Measurements from ENCODE around the gene DNASE2. TPM values are rescaled to one million over a fixed set of nuclear protein-coding genes. Genes with fewer than 3 reads are reported as not detected.

Gene DNASE2
- total RNA-seq, 1 experiment from 2014 or later: 23.8 TPM

GRCh38 chr19:12885749-12886650, 4.8 kb upstream of the DNASE2 start:
- no CpG with 5 or more reads among the region's 53 CpGs for WGBS (ENCODE audit: extremely low coverage, insufficient read length, low lambda C conversion rate)
- Histone ChIP-seq H3K4me1 (ENCODE audit: insufficient read depth, low read length) (no peaks in the 10 kb centered on the region), H3K4me2 (ENCODE audit: insufficient read depth, insufficient read length, low read length) (peak overlapping the region; percentile 79), H3K79me1 (ENCODE audit: insufficient read depth, low read depth, low read length, poor library complexity, severe bottlenecking) (no peaks in the 10 kb centered on the region), H4K8ac (replicated peaks; ENCODE audit: insufficient read length, low read depth, low read length) (no peak overlapping the region), H3K56ac (ENCODE audit: insufficient read length, low read depth, low read length) (no peak overlapping the region), H3K27me3 (ENCODE audit: insufficient read depth, low read length) (0 out of 2 replicates have a peak, but pooled peaks cover 1% of the 10 kb centered on the region), H3K18ac (ENCODE audit: insufficient read length, low read depth, low read length) (peak overlapping the region; percentile 7), H2BK15ac (ENCODE audit: low read depth, low read length) (no peak overlapping the region), H3K27ac (ENCODE audit: insufficient read length, low read depth, low read length) (no peak overlapping the region), H3K23me2 (ENCODE audit: insufficient read length, low read depth, low read length, poor library complexity, severe bottlenecking) (peaks cover 9% of the 10 kb centered on the region), H3K79me2 (ENCODE audit: insufficient read depth, low read length) (no peaks in the 10 kb centered on the region), H3T11ph (ENCODE audit: low read length) (no peak overlapping the region), H3K23ac (ENCODE audit: insufficient read length, low read depth, low read length) (no peak overlapping the region), H2AK5ac (ENCODE audit: insufficient read length, low read length) (no peak overlapping the region), H3K9me3 (ENCODE audit: control insufficient read depth, low read depth, low read length) (no peaks in the 10 kb centered on the region), H3K4ac (ENCODE audit: low read depth, low read length) (no peak overlapping the region), H4K5ac (ENCODE audit: insufficient read length, low read depth, low read length) (no peak overlapping the region), H2BK120ac (ENCODE audit: low read depth, low read length, poor library complexity, severe bottlenecking) (no peak overlapping the region), H4K20me1 (ENCODE audit: control insufficient read depth, insufficient read depth, insufficient read length) (no peaks in the 10 kb centered on the region), H2BK5ac (ENCODE audit: insufficient read length, low read length) (no peak overlapping the region), H2AFZ (ENCODE audit: low read length) (no peak overlapping the region), H2BK12ac (ENCODE audit: insufficient read length, low read depth, low read length) (no peak overlapping the region), H3K14ac (ENCODE audit: insufficient read depth, low read length) (peak overlapping the region; percentile 73), H4K91ac (ENCODE audit: insufficient read length, low read depth, low read length) (no peak overlapping the region), H3K9ac (ENCODE audit: extremely low read depth, insufficient read length, low read length) (peak overlapping the region; percentile 38), H2BK20ac (ENCODE audit: low read depth, low read length, poor library complexity, severe bottlenecking) (no peak overlapping the region)
- Mint-ChIP-seq H3K4me1 (peaks cover 11 to 16% of the 10 kb centered on the region in 2 experiments), H3K27ac (no peak overlapping the region; a peak in 1 of 7 replicates), H3K4me3 (peak overlapping the region; percentile 55 to 82), H3K9me3 (peaks cover 16% of the 10 kb centered on the region in 2 experiments), H3K27me3 (ENCODE audit: low read depth) (peaks cover 52% of the 10 kb centered on the region), H3K36me3 (ENCODE audit: insufficient read depth in 1 of 3, low read depth in 3 of 3) (peaks cover under 1 to 7% (median 4%) of the 10 kb centered on the region in 3 experiments; a peak in 5 of 7 replicates)
- TF ChIP-seq CTCF (conservative IDR thresholded peaks at IDR 0.05): no peak; the same call in 2 of the 3 replicates
- no peak for DNase-seq

Data from H9 (cell line).